ENCODE results near the gene MYLK. TPM values are rescaled to one million over a fixed set of nuclear protein-coding genes. Genes with fewer than 3 reads are reported as not detected.

Gene MYLK
- total RNA-seq, 2 donors from 2014 or later = 30.5 to 85.1 TPM

DNA sequence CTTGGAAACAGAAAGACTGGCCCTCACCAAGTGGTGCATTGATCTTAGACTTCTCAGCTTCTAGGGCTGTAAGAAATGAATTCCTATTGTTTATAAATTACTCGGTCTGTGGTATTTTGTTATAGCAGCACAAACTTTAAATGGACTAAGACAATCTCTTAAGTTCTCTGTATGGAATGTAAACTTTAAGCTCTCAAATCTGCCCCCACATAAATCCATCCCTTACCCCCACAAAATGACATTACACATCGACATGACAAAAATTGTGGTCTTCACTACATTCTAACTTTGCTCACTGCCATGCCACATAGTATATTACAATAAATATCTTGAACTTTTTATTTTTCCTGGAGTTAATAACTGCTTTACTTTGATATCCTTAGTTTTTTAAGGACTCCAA, 121.3 kb downstream of the MYLK start:
- Histone ChIP-seq H3K27ac (no peak overlapping the region), H3K9me3 (no peaks in the 10 kb centered on the region), H3K4me1 (peaks cover 0 to 17% of the 10 kb centered on the region in 2 donors), H3K36me3 (no peaks in the 10 kb centered on the region), H3K4me3 (no peak overlapping the region), H3K27me3 (no peaks in the 10 kb centered on the region)
- TF ChIP-seq, protein P1, sequence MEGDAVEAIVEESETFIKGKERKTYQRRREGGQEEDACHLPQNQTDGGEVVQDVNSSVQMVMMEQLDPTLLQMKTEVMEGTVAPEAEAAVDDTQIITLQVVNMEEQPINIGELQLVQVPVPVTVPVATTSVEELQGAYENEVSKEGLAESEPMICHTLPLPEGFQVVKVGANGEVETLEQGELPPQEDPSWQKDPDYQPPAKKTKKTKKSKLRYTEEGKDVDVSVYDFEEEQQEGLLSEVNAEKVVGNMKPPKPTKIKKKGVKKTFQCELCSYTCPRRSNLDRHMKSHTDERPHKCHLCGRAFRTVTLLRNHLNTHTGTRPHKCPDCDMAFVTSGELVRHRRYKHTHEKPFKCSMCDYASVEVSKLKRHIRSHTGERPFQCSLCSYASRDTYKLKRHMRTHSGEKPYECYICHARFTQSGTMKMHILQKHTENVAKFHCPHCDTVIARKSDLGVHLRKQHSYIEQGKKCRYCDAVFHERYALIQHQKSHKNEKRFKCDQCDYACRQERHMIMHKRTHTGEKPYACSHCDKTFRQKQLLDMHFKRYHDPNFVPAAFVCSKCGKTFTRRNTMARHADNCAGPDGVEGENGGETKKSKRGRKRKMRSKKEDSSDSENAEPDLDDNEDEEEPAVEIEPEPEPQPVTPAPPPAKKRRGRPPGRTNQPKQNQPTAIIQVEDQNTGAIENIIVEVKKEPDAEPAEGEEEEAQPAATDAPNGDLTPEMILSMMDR (IDR thresholded peaks at IDR 0.05) = no peak
- no peak for DNase-seq (ENCODE audit: low spot score)

DNA sequence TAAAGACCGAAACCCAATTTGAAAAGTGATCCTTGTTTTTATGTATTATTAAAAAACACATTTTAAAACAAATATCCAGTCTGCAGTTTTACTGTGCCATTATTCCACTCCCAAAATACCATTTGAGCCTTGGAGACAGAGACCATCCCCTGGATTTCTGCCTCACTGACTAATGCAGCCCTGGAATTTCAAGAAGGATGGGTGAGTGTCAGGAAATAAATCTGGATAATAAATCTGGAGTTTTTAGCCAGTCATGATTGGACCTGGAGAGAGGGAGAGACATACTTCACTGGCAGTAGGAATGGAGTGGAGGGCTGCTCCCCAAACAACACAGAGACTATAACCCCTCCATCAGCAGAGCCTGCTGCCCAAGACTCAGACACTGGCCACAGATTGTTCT, 123.3 kb downstream of the MYLK start:
- Histone ChIP-seq H3K4me1 (peaks cover 0 to 21% of the 10 kb centered on the region in 2 donors), H3K27me3 (no peaks in the 10 kb centered on the region), H3K27ac (no peak overlapping the region), H3K4me3 (no peak overlapping the region), H3K9me3 (no peaks in the 10 kb centered on the region), H3K36me3 (no peaks in the 10 kb centered on the region)
- no peak for DNase-seq (ENCODE audit: low spot score)
- TF ChIP-seq, protein P1 (IDR thresholded peaks at IDR 0.05) = no peak

DNA sequence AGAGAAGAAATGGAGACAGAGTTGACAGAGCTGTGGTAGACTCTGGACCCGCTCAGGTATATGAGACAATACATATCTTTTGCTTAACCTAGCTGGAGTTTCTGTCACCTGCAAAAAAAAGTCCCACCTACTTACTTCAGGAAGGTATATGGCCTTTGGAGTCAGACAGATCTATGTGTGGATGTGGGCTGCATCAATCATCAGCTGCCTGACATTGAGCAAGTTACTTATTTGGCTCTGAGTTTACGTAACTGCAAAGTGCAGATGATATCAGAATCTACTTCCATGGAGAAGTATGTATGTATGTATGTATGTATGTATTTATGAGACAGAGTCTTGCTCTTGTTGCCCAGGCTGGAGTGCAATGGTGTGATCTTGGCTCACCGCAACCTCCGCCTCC, 124.3 kb downstream of the MYLK start:
- Histone ChIP-seq H3K4me3 (no peak overlapping the region), H3K4me1 (peaks cover 0 to 21% of the 10 kb centered on the region in 2 donors), H3K9me3 (no peaks in the 10 kb centered on the region), H3K27ac (no peak overlapping the region), H3K36me3 (no peaks in the 10 kb centered on the region), H3K27me3 (no peaks in the 10 kb centered on the region)
- TF ChIP-seq, protein P1 (IDR thresholded peaks at IDR 0.05) = no peak
- no peak for DNase-seq (ENCODE audit: low spot score)

DNA sequence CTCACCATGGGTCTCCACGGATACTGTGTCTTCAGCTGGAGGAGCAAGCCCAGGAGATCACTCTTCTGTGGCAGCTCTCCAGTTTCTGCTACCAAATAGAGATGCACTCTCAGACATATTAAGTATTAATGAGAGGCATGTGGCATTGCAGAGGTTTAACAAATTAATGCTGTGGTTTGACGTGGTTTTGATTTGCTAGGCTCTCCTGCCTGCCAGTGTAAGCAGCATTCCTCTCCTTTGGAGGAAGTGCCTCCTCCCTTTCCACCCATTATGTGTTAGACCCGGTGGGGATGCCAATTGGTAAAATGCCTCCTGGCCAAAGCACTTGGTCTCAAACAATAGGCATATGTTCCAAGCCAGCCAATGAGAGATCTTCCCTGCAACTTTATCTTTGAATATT, 124.8 kb downstream of the MYLK start:
- peaks cover 0 to 21% of the 10 kb centered on the region in 2 donors for H3K4me1 ChIP-seq
- no peaks in the 10 kb centered on the region for H3K9me3 ChIP-seq
- TF ChIP-seq, protein P1 (IDR thresholded peaks at IDR 0.05) = no peak
- no peaks in the 10 kb centered on the region for H3K36me3 ChIP-seq
- no peak overlapping the region for H3K4me3 ChIP-seq
- DNase-seq (ENCODE audit: low spot score) = no peak
- no peaks in the 10 kb centered on the region for H3K27me3 ChIP-seq
- H3K27ac ChIP-seq = no peak overlapping the region

DNA sequence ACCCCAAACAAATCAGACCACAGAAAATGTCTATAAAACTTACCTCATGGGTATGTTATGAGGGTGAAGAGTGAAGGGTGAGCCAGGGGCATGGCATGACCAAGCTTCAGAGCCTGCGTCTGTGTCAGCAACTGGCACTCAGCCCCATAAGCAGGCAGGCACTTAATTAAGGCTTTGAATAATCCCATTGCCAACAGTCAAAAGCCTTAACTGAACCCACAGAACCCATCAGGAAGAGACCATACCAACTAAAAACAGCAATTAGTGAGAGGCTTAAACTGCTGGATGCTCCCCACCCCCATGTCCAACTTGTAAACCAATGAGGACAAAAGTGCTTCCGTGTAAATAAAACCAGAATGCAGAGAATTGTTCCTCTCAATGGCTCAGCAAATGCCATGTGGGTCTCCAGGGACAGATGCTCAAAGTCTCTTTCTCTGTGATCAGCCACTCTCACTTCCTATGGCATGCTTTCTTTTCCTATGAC, 126.0 kb downstream of the MYLK start:
- Histone ChIP-seq H3K27me3 (no peaks in the 10 kb centered on the region), H3K4me1 (peaks cover 0 to 21% of the 10 kb centered on the region in 2 donors), H3K36me3 (no peaks in the 10 kb centered on the region), H3K27ac (no peak overlapping the region), H3K4me3 (no peak overlapping the region), H3K9me3 (no peaks in the 10 kb centered on the region)
- DNase-seq (ENCODE audit: low spot score) = no peak
- TF ChIP-seq, protein P1 (IDR thresholded peaks at IDR 0.05) = no peak

DNA sequence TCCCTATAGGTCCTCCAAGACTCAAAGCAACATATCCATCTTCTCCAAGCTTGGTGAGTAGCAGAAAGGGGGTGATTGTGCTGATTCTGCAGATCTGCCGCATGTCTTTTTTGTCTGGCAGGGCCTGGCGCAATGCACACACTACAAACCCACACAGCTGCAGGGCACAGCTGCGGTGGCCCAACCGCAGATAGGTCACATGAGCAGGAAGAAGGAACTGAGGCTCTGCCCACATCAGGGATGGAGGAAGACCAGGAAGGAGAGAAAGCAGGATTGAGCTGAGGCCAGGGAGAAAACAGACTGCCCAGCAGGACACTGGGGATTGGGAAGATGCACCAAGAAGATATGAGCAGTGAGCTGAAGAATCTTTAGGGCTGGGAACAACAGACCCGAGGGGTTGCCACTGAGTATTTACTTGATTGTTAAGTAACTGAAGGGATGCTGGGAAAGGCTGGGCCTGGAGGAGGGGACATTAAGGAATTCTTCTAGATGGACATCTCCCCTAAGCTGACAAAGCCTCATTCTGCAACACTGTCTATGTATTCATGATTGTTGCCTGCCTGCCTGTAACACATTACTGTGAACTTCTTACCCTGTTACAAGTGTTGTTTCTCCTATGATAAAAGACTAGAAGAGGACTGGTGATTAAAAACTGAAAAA, 126.7 kb downstream of the MYLK start:
- H3K9me3 ChIP-seq = no peaks in the 10 kb centered on the region
- DNase-seq (ENCODE audit: low spot score) = no peak
- H3K27me3 ChIP-seq = no peaks in the 10 kb centered on the region
- peaks cover 0 to 21% of the 10 kb centered on the region in 2 donors for H3K4me1 ChIP-seq
- TF ChIP-seq, protein P1 (IDR thresholded peaks at IDR 0.05) = no peak
- H3K27ac ChIP-seq = no peak overlapping the region
- no peak overlapping the region for H3K4me3 ChIP-seq
- no peaks in the 10 kb centered on the region for H3K36me3 ChIP-seq
